ENCODE results near the gene C19orf53.

Gene C19orf53

DNA sequence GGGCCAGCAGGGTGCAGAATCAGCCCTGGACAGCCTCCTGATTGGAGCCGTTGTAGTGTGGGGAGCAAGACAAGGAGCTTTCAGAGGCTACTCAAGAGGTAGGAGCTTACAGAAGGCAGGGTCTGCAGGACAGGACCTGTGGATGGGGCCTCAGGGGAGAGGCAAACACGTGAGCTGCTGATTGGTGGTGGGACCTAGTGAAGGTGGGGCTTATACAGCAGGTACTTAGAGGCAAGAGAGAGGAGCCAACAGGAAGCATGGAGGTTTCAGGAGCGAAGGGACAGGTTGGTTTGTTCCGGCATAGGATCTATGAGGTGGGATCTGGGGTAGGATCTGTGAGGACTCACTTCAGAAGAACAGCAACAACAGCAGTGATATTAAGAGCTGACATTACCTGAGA is 53.4 kb downstream of the C19orf53 start:
- DNase-seq, result no peak
